Central memory CD4-positive, alpha-beta T cell (primary cell): ENCODE results near the gene VPS36.
"Not testable (repeated sequence)": the region's sequence is repeated elsewhere in the genome, so short reads cannot be mapped to it uniquely, and the experiment has no call there.

ENCODE experiments used
- DNase-seq: peaks from one replicate; pipeline ENCODE4 v3.0.0; 2022

Gene VPS36

GRCh38 chr13:52432456-52432855, 18.0 kb downstream of the VPS36 start:
- no peak for DNase-seq

DNA sequence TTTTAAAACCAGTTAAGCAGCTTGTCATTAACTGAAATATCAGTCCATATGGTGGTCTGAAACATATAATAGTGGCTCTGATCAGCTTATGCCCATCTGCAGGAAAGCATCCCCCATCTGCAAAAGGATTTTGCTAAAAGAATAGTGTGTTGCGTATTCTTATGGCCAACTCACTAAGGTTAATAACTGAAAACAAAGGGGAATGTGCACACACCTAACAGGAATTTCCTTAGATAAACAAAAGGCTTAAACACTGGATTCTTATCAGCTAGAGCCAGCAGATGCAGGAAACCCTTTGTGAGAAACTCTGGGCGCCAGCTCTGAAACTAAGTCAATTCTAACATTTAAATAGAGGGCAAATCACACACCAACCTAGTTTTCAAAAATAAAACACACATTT, 22.1 kb downstream of the VPS36 start:
- DNase-seq = no peak

GRCh38 chr13:52421216-52421615, 29.2 kb downstream of the VPS36 start:
- DNase-seq = no peak

GRCh38 chr13:52419080-52419479, 31.4 kb downstream of the VPS36 start:
- DNase-seq = no peak

DNA sequence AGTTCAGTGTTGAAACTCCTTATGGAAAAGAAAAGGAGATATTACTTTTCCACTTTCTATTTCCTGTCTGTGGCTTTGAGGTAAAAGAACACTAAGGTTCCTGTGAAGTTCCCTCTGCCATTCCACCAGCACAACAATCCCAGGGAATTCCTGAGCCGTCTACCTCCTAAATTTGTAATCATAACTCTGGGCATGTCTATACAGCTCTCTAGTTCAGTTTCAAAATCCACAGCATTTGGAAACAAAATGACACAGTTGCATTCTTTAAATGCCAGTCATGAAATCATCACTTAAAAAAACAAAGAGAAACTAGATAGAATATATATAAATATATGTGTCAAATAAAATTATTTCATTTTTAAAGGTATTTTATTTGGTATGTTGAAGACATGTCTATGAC, 35.5 kb downstream of the VPS36 start:
- no peak for DNase-seq

- no peak for DNase-seq
Observed at GRCh38 chr13:52414051-52414450, 36.4 kb downstream of the VPS36 start.

- no peak for DNase-seq
Observed at GRCh38 chr13:52412128-52412527, 38.3 kb downstream of the VPS36 start.

GRCh38 chr13:52411629-52412028, 38.8 kb downstream of the VPS36 start:
- DNase-seq = no peak

- not testable (repeated sequence) for DNase-seq
Observed at GRCh38 chr13:52408071-52408658, 42.3 kb downstream of the VPS36 start.

GRCh38 chr13:52407436-52407835, 43.0 kb downstream of the VPS36 start:
- not testable (repeated sequence) for DNase-seq

DNA sequence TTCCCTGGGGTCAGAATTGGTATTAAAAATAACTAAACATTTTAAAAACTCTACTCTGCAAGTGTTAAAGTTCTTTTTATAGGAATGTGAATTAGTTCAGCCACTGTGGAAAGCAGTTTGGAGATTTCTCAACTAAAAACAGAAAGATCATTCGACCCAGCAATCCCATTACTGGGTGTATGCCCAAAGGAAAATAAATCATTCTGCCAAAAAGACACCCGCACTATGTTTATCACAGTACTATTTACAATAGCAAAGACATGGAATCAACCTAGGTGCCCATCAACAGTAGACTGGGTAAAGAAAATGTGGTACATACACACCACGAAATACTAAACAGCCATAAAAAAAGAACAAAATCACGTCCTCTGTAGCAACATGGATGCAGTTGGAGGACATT, 43.8 kb downstream of the VPS36 start:
- DNase-seq = no peak

GRCh38 chr13:52405767-52406494, 44.5 kb downstream of the VPS36 start, which contains the start of gene THSD1:
THSD1 (minus strand) TSS chr13:52406172; CDS start chr13:52402600, 3,572 bp downstream.
- peak; percentile 3 for DNase-seq

GRCh38 chr13:52405369-52405766, 45.1 kb downstream of the VPS36 start:
- DNase-seq = no peak

- DNase-seq = no peak
Observed at GRCh38 chr13:52399708-52400107, 50.7 kb downstream of the VPS36 start.

GRCh38 chr13:52399046-52399445, 51.4 kb downstream of the VPS36 start:
- DNase-seq = no peak

DNA sequence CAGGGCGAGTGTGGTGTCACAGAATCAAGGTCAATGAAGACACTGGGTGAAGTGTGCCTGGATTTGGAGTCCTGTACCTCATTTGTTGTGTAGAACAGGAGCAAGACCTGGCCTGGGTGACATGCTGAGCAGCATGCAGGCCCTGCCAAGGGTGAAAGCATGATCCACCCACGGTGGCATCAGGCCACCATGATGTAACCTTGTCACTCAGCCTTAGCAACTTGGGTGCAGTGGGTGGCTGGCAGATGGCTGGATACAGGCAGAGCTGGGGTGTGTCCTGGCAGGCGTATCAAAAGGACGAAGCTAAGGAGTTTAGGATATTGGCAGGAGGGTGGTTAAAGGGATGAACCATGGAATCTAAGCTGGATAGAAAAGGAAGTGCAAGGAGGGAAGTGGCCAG, 54.7 kb downstream of the VPS36 start:
- no peak for DNase-seq

DNA sequence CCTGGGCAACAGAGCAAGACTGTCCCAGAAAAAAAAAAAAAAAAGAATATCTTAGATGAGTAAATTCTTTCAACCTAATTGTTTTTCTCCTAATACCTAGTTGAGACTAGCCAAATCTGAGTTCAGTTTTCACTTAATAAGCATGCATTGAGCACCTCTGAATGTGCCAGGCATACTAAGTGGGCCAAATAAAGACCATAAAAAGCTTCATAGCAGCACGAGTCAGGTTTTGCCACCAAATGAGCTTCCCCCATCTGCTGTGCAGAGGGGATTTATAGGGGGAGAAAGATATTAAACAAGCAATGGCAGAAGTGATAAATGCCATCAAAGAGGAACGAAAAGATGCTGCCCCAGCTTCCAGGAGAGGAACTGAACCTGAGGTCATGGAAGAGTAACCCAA, 55.8 kb downstream of the VPS36 start:
- no peak for DNase-seq

DNA sequence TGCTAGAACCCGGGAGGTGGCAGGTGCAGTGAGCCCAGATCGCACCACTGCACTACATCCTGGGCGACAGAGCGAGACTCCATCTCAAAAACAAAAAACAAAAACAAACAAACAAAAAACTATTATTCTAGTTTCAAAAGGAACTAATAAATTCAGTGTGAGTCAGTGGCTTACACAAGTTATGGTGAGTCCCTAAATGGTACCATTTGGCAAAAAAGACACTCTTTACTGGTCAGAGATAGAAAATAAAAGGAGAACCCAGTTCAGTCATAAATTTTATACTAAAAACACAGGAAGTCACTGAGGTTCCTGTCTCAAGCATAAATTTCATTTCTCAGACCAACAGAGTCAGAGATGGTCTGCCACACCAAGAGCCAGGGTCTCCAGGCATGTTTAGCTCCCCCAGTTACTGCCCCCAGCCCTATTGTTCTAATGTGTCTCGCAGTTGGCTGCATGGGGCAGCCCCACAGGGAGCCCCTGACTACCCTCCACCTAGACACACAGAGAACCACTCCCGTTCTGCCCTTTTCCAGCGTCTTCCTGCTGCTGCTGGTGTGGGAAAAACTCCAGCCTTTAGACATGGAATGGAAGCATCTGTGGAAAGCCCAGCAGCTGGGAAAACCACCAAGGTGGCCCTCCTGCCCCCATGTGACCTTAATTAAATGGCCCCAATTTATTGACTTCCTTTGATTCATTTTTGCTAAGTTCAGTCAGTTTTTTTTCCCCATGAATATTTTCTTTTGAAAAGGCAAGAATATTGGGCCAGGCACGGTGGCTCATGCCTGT, 56.7 kb downstream of the VPS36 start:
- DNase-seq = no peak

DNA sequence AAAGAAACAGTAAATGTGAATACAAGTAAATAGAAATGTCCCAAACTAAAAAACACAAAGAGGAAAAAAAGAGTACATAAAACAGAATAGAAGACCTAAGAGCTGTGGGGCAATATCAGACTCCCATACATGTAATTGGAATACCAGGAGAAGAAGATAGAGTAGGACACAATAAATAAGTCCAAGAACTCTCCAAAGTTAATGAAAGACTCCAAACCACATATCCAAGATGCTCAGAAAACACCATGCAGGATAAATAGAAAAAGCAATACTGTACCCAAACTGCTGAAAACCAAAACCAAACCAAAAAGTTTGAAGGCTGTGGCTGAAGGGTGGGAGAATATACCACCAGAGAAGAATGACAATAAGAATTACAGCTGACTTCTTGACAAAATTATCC, 62.7 kb downstream of the VPS36 start:
- no peak for DNase-seq

DNA sequence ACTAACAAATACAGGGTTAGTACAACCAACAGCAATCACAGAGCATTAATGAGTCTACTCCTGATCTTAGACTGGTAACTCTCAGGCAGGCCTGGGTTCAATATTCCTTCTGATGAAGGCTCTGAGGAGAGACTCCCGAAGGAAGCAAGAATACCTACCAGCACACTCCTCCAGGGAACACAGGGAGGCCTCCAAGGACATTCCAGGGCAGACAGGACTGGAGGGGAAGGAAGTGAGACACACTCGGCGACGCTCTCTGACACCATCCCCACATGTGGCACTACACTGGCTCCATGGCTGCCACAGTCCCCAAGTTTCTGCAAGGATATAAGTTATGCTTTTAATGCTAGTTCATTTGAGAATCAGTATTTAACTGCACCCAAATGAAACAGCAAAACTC, 64.6 kb downstream of the VPS36 start:
- DNase-seq = no peak

DNA sequence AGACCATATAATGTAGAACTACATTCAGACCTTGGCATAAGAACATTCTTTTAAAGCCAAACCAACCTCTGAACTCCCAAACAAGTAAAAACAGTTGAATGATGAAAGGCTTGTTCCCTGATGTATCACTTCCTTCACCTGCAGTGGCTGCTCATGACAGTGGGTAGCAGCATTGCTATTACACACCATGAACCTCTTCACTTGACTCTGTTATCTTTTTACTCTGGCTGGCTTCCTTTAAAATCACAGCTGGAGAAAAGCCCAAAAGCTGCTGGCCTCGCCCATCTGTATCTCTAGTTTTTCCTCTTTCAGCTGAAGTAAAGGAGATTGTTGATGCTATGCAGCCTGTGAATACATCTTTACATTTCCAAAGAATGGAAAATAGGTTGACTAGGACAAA, 67.1 kb downstream of the VPS36 start:
- DNase-seq = no peak

DNA sequence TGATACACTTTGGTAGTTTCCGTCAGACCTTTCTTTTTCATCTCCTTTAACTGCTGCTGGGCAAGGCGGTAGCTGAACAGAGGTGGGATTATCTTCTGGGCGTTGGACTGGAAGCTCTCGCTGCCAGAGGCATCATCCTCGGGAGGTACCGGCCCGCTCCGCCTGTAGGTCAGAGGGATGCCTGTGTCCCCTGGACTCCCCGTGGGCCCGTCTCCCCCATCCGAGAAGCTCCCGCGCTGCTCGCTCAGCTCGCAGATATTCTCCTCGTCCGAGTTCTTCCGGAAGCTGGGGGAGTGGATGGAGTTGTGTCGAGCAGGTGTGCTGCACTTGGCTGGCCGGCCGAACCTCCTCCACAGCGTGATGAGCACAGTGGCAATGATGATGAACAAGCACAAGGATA, 72.1 kb downstream of the VPS36 start:
- DNase-seq = no peak

DNA sequence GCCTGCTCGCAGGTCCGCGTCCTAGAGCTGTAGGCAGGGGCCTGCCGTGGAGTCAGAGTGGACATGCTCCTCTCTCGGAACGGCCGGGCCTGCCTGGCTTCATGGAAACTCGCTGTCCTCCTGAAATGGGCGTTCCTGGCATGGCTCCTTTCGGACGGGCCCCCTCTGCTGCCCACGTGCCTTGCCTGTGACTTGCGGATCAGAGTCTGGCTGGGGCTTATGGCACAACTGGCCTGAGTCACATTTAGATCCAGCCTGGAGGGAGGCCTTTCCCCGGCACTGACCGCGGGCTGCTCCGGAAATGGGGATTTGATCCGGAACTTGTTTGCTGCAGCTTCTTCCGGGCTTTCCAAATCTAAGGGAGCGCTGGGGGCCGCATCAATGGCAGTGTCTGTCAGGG, 72.5 kb downstream of the VPS36 start:
- no peak for DNase-seq

GRCh38 chr13:52374873-52375411, 75.5 kb downstream of the VPS36 start:
- DNase-seq = no peak
